ENCODE data around the gene KCNK10.
A peak's percentile ranks its signal among the peaks of the same experiment; 100 is the strongest.

KCNK10 gene

DNA sequence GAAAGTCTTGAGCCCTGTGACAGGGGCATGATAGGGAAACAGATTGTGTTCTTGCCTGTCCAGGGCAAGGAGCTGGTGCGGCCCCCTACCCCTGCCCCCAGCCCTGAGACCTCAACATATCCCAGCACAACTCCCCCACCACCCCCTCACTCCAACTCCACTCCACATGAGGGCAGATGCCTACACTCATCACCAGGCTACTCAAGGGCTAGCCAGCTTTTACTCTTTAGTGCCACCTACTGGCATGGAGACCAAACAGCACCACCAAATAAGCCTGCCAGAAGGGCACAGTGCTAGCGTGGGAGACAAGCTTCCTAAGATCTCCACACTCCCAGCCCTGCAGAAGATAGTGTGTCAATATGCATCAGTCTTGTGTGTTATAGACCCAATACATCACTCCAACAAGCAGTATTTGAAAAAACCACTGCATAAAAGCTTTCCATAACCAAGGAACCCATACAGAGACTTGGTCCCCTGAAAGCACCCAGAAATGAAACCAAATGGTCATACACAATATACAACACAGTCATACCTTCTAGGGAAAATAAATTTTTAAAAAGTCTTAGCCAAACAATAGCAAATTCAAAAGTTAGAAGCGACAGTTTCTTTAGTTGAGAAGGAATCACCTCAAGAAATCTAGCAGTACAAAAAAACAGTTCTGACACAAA, 154.4 kb downstream of the KCNK10 start:
- DNase-seq = peak; percentile 48

DNA sequence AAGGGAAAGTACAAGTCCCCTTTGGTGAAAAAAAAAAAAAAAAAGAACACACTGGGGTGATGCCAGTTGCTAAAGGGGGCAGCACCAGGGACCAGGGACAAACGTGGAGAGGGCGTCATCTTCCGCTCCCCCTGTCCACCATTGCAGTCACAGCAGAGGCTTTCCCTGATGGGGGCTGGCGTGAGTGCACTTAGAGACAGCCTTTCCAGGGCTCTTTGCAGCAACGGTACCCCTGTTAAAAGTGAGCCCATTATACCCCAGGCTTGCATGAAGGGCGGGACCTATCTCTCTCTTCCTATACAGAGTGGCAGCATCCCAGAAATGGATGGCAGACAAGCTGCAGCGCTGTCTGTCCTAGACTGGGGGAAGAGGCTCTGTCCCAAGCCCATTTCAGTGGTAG, 155.0 kb downstream of the KCNK10 start:
- no peak for DNase-seq

DNA sequence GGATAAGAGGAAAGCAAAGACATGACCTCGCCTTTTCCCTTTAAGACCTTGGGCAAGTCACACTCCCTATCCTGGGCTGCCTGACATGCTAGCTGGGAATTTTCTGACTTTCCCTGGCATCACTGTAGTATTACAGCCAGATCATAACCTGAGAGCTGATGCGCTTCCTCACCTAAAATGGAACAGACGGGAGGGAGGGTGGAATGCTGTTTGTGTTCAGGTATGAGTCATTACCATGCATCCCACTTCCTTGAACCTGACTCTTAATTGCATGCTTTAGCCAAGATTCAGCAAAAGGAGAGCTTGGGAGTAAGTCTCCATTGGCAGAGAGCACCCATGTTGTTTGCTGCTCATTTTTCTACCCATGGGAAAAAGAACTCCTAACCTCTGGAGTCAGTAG, 156.5 kb downstream of the KCNK10 start:
- no peak for DNase-seq

DNA sequence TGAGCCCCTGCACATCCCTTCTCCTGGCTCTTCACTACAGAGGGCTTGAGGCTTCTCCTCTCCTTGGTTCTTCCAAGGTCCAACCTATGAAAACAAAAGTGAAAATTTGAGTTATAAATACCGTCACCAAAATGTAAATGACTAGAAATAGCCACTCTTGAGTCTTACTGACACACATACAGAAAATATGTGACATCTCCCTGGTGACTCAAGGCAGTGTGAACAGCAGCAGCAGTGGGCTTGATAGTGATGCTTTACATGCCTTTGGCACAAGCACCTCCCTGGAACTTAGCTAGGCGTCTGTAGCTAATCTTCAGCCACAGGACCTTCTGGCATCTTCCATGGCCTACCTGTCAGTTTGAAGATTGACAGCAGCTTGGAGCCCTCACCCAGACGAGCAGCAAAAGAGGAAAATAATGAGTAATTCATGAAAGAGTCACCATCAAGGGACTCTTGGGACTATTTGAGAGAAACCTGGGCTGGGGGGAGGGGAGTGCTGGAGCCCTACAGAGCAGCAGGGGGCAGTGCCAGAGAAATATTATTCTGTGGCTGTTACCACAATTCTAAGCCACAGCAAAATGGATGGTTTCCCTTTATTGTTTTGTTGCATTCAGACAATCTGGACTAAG, 158.0 kb downstream of the KCNK10 start:
- DNase-seq = no peak

GRCh38 chr14:88163731-88164255, 159.3 kb downstream of the KCNK10 start:
- no peak for DNase-seq

GRCh38 chr14:88156127-88156526, 166.9 kb downstream of the KCNK10 start:
- DNase-seq = no peak

DNA sequence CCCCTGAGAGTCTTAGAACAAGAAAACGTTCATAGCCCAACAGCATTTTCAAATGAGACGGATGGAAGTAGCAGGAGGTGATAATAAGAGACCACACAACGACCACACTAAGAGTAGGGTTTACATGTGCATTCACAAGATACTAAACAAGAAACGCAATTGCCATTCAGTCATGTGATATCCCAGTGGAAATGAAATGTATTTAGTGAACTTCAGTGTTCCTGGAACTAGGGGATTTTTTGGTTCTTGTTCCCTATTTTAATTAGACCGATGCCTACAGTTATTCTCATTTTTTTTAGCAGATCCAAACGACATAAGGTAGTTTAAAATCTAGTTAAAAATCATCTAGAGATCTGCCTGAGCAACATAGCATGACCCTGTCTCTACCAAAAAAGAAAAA, 168.1 kb downstream of the KCNK10 start:
- DNase-seq = no peak

- DNase-seq = no peak
These were observed 168.7 kb downstream of the KCNK10 start for GRCh38 chr14:88154321-88154720.

DNA sequence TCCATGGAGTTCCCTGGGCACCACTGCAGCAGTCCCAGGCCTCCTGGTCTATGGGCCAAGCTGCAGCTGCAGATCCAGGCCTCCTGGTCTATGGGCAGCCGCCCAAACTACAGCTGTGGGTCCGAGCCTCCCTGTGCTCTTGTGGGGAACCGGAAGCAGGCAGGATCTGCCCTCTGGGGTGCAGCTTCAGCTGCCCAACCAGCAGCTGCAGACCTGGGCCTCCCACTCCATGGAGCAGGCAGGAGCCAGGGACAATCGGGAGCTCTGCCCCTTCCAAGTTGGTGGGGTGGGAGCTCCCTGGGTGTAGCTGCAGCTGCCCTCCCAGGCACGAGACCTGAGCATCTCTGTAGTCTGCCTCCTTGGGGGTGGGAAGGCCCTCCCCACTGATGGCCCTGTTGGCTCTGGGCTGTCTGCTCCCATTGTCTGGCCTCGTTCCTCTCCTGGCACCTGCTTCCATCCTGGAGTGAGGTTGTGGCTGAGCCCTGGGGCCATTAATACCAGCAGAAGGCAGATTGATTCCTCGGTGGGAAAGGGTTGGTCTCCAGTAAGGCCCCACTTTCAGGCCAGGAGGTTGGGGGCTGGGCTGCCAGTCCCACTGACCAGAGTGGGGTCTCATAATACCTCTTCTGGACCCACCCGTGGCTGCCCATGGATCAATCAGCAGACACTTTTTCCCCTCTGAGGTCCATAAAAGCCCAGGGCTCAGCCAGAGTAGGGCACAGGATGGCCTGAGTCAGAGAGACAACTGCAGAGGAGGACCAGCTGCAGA, 176.0 kb downstream of the KCNK10 start:
- DNase-seq = no peak

DNA sequence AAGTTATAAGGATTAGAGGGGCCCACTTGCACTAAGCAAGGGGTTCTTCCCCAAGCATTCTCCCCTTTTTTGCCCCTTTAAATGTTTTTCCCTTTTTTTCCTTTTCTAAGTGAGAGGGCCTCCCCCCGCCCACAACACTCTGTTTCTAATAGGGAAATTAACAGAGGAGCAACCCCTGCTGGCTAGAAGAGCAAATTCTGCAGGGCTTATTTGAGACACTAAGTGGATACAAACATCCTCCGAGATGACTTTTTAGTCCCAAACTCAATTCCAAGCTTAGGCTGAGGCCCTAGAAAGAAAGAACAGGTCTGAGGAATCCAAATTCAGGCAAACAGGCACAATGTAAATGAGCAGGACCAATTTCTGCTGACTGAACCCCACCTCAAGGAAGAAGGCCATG, 179.3 kb downstream of the KCNK10 start:
- no peak for DNase-seq

- no peak for DNase-seq
These were observed 180.1 kb downstream of the KCNK10 start for GRCh38 chr14:88142997-88143396.

GRCh38 chr14:88140874-88141273, 182.2 kb downstream of the KCNK10 start:
- DNase-seq = no peak

- no peak for DNase-seq
These were observed 185.7 kb downstream of the KCNK10 start for GRCh38 chr14:88137327-88137726.

Data from NCI-H1694 treated with DMSO at 0.1 percent for 48 hours (cell line).